HG03571 (cell line): Measurements from ENCODE around the gene TLL2.

ENCODE experiments used
- ATAC-seq: cut with Tn5 transposase; IDR thresholded peaks from one replicate; pipeline ENCODE4 v1.9.1; 2021; ENCODE audit not compliant: unreplicated experiment

The TLL2 gene

DNA sequence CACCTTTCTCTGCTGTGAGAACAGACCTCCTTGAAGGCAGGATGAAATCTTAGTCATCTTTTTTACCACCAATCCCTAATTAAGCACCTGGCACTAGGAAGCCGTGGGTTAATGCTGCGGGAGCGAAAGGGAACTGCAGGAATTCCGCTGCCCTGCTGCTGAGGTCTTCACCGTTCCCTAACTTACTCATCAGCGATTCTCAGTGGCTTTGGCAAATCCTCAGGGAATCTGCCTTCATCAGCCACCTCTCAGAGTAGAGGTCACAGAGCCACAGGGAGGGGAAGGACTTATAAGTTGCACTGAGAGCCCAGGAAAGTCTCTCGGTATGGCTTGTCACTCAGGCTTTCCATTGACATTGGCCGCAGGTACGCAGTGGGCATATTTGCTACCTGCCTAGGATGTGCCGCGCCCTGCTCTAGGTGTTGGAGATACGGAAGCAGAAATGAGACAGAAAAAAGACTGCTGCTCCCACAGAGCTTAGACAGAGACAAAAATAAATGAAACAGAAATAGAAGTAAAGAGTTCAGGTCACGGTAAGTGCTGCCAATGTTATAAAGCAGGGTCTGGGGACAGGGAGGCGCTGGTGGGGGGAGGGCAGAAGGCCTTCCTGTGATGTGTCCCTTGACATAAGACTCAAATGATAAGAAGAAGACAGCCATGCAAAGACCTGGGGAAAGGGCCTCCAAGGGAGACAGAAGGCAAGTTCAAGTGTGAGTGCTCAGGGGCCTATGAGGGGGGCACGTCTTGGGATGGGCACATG is 82.3 kb downstream of the TLL2 start:
- no peak for ATAC-seq

DNA sequence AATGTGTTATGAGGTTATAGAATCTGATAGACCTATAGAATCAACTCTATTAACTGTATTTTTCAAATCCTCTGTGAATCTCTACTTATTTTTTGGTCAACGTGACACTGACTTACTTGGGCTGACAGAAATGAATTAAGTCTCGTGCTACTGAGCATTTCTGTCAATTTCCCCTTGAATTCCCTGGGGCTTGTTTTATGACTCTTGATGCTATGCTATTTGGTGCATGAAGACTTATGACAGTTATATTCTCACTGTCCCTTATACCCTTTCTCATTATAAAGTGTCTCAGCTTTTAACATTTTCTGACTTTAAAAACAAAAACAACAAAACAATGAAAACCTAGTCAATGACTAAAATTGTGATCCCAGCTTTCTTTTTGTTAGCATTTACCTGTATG is 86.4 kb downstream of the TLL2 start:
- no peak for ATAC-seq

DNA sequence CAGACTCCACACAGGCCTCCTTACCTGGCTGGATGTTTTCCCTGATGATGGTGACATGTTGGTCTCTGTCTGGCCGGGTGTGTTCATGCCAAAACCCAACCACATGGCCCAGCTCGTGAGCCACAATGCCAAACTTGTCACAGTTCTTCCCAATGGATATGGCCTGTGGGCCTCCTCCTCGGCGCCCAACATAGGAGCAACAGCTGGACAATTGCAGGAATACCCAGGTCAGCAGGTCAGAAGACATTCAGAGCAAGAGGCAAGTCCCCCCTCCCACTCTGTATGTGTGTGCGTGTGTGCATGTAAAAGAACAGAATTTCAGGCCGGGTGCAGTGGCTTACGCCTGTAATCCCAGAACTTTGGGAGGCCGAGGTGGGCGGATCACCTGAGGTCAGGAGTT is 91.2 kb downstream of the TLL2 start:
- ATAC-seq: no peak

DNA sequence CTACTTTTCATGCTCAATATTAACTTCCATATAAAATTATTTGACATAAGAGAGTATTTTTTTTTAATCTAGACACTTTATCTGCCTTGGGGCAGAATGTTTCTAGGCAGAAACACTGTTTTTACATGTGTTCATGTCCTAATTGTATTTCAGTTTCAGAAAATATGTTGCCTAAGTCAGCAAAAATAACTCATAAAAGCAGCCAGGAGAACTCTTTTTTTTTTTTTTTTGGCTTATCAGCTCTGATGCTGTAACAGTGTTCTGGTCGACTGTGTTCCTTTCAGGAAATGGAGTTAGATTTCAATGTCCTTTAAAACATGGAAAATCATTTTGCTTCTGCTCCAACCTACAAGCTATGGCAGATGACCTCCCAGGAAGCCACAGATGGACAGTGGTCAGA is 91.7 kb downstream of the TLL2 start:
- no peak for ATAC-seq

DNA sequence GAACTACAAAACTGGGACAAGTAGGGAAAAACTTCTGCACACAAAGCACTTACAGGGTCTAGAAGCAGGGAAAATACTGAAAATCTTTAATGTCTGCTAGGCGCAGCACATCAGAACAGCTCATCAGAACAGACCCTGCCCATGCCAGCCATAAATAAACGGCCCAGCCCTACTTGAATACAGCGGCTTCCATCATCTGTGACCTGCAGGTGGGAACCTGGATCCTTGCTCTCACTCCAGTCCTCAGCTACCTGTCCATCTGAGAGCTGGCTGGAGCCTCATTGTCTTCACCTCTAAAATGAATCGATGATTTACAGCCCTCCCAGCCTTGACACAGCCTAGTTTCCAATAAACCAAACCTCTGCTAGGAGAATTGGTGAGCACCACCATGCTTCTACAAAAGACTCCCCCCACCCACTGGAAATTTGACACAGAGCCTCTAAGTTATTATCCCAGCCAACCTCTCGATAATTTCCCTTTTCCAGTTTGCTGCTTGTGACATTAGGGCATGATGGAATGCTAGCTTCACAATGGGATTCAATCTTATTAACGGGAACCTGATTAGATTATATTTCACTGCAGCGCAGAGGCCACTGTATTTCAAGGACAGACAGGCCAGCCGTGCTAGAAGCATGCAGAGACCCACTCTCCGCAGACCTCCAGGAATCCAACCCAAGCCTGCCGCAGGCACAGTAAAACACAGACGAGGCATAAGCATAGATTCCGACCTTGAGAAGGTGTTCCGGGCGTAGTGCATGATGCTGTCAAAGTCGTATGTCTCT is 93.3 kb downstream of the TLL2 start:
- ATAC-seq: no peak

DNA sequence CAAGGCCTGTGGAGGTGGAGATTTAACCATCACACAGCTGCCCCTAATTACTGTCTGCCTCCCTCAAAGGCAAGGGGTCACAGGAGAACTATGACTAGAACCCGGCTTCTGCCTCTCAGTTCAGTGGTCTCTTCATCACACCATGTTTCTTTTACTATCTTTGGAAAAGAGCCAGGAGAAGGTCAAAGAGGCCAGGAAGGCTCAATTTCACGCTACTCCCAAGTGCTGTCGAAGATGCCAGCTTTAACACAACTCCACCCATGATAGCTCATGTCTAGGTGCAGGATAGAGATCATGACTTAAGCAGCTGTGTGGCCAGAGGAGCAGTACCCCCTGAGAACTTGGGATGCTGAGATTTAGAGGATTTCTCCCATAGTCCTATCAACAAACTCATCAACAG is 94.4 kb downstream of the TLL2 start:
- no peak for ATAC-seq

DNA sequence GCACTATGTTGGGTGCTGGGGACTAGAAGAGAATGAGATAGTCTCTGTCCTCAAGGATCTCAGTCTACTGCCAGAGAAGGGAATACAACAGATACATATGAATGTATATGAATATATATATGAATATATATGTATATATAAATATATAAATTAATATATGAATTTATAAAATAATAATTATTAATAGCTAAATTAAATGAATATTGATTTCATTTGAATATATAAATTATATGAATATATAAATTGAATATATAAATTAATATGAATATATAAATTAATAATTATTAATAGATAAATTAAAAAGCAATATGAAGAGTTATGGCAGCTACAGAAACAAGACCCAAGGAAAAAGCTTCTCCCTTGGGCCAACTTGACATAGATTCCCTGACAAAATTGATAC is 95.1 kb downstream of the TLL2 start:
- no peak for ATAC-seq

DNA sequence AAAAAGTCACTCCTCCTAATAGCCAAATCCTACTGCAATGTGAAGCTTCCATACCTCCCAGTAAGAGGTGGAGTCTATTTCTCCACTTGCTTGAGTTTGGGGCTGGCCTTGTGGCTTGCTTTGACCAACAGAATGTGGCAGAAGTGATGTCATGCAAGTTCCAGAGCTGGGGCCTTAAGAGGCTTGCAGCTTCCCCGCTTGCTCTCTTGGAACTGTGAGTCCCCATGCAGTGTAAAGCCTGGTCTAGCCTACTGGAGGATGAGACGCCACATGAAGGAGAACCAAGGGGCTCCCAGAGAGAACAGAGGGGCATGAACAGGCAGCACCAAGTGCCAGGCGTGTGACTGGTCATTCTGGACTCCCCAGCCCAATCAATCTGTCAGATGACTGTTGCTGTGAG is 96.3 kb downstream of the TLL2 start:
- no peak for ATAC-seq

DNA sequence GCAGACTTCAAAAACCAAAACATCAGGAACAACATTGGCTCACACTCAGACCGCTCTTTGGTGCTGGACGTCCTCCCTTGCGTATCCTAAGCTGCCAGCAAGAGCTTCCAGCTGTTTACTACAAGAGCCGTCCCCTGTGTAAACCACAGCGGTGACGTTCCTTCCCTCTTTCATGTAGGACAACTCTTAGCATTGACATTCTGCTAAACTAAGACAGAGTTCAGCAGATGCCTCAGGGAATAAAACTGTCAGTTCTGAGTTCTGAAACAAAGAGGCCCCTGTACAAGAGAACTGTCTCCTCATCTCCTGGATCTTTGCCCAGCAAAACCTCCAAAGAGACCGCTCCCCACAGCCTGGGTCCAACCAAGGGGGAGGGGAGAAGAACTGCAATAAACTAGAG is 97.1 kb downstream of the TLL2 start:
- no peak for ATAC-seq

DNA sequence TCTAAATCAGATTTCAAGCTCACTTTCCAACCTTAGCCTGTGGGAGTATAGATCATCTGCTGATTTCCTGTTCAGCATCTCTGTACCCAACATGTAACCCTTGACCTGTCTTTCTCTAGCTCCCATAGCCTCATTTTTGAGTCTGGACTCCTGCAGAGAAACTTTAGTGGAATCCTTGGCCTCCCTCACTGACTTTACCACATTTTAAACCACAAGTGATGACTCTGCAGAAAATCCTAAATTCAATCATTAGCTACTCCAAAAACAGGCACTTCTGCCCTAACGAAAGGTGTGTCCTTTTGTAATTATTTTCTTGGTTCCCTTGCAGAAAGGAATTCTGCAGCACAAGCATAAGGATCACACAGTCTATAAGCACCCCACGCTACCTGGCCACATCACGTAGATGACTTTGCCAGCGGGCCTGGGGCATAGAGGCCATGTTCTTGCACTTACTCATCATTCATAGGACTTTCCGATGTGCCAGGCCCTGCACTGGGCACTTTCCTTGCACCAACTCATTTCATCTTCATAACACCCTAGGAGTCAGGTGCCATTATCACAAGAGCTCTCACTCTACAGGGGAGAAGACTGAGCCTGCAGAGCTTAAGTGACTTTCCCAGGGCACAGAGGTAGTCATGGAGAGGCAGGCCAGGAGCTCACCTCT is 97.7 kb downstream of the TLL2 start:
- ATAC-seq: no peak

DNA sequence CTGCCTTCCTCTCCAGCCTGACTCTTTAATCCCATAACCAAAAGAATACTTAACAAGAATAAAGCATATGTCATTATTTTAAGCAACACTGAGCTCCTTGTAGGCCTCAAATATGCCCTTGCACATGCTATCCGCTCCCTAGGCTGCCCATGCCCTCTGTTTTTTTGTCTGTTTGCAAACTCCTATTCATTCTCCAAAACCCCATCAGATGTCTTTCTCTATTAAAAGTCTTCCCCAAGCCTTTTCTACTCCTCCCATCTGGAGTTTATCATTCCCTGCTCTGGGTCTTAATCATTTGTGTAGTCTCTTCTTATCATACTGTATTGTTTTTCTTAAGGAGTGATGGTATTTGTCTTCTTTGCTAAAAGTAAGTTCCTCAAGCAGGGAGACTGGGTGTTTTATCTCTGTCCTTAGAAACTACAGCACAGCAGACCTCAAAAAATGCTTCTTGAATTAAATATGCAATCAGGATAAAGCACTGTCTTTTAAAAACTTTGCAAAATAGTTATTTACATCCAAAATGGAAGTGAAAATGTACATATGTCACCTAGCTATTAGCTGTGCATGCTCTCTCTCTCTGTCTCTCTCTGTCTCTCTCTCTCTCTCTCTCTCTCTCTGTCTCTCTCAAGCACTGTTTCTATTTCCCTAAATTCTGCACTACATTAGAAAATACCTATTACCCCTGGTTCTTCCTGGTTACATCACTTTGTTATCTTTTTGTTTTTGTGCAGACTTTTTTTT is 98.4 kb downstream of the TLL2 start:
- no peak for ATAC-seq

DNA sequence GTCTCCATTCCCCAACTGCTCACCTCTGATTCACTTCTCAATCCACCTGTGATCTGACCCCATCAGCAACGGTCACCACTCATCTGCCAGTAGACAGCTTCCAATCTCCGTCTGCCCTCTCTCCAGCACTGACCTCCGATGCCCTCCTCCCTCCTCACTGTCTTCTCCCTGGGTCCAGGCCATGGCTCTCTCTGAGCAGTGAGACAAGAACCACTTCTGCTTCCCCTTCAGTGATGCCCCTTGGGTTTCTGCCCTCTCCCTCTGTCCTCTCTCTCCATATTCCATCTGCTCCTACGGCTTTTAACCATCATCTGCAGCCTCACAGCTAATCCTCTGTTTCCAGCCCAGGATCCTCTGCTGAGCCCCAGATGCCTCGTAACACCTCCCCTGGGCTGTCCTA is 99.4 kb downstream of the TLL2 start:
- no peak for ATAC-seq

DNA sequence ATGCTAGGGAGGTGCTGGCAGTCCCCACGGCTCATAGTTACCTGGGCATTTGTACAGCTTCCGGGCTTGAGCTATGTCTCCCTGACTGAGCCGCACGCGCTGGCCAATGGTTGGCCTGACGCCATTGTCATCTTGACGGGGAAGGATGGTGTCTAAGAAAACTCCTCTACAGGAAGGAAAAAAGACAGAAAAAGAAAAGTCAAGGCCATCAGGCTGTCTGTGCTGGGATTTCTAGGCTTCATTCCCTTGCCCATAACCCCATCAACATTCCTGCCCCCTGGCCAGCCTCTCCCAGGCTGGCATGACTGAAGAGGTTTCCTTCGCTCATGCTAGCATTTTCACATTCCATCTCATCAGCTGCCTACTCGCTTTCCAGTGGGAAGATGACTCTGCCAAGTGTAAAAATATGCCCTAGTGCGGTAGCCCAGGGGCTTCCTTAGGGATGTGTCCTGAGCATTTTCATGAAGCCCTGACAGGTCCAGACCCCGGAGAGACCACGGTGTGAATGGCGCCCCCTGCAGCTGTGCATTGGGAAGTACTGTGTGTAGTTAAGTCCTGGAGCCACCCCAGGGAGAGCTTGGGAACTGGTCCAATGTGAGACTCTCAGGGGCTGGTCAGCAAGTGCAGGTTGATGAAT is 100.5 kb downstream of the TLL2 start:
- ATAC-seq: no peak

DNA sequence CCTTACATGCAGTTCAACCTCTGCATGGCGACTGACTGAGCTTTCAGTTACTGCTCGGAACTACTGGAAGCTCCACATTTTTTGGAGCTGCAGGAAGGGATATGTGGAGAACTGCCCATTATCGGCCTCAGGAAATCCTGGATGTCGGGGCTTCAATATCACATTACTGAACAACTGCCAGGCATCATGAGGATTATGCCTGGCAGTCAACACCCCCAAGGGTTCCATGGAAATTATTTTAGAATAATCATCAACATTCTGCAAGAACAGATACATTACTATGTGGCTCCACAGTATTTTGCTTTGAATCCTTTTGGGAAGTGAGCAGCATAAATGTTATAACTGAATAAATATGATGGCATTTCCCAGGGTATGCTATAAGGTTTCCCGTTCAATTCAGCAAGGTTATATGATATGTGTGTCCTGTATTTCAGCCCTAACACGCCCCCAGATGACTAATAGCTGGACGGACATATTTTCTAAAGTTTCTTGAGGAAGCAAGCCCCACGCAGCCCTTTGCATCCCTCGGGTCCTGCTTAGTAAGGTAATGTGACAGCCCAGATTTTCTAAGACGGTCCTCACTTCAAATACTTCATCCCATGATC is 101.9 kb downstream of the TLL2 start:
- no peak for ATAC-seq

DNA sequence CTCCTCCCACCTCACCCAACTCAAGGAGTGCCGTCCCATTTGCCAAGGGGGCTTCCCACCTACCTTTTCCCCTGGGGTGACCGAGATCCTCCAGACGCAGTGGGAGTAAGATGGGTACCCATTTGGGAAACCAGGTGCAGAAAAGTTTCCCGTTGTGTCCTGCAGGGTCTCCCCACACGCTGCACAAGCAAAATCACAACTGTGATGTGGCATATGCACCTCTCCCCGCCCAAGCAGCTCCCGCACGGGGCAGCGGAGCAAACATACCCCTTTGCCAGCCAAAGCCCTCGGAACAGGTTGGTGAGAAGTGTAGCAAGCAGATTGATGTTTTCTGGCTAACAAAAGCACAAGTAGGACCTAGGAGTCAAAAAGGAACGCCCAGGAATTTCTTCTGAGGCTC is 103.4 kb downstream of the TLL2 start:
- no peak for ATAC-seq

DNA sequence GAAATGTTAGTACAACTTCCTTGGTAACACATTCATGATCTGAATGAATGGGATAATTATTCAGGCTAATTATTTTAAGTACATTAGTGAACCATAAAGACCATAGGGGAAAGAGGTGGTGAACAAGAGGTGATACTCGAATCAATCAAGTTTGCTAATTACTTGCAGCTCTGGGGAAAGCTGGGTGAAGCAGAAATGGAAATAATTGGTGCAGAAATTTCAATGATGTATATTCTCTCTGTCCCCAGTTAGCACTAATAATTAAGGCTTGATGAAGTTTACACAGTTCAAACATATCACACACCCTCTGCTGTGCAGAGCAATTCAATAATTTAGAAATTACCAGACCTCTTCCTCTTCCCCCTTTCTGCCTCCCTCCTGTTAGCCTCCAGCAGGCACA is 105.5 kb downstream of the TLL2 start:
- no peak for ATAC-seq

DNA sequence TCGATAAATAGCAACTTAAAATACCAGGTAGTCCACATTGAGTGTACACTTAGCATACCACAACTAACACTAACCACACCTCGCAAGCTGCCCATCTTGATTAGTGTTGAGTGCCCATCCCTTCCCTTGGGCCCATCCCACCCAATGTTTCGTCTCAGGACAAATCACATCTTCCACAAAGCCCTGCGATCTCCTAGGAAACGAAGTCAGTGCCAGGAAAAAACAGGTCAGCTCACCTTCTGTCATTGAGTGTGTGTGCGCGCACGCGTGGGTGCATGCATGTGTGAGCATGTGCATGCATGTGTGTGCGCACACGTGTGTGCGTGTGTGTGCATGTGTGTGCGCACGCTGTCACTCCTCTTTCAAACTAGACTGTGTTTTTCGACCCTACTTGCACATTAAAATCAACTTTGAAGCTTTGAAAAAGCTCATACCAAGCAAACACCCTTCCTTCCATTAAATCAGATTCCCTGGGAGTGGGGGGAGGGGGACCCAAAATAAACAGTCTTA is 106.1 kb downstream of the TLL2 start:
- no peak for ATAC-seq

DNA sequence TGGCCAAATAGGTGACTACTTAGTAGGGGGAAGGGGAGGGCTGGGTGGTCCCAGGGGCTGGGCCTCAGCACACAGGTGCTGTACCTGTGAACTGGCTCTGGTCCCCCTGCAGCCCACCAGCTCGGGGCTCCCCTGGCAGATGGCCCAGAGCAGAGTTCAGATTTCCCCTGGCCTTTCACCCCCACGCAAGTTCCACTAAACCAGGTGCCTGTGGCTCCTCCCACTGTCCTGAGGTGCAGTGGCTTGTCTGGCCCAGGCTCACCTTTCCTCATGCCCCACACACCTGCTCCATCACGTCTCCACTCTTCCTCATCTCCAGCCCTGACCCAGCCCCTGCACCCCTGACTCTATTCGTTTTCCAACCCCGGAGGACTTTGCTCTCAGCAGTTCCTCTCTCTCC is 107.6 kb downstream of the TLL2 start:
- no peak for ATAC-seq

DNA sequence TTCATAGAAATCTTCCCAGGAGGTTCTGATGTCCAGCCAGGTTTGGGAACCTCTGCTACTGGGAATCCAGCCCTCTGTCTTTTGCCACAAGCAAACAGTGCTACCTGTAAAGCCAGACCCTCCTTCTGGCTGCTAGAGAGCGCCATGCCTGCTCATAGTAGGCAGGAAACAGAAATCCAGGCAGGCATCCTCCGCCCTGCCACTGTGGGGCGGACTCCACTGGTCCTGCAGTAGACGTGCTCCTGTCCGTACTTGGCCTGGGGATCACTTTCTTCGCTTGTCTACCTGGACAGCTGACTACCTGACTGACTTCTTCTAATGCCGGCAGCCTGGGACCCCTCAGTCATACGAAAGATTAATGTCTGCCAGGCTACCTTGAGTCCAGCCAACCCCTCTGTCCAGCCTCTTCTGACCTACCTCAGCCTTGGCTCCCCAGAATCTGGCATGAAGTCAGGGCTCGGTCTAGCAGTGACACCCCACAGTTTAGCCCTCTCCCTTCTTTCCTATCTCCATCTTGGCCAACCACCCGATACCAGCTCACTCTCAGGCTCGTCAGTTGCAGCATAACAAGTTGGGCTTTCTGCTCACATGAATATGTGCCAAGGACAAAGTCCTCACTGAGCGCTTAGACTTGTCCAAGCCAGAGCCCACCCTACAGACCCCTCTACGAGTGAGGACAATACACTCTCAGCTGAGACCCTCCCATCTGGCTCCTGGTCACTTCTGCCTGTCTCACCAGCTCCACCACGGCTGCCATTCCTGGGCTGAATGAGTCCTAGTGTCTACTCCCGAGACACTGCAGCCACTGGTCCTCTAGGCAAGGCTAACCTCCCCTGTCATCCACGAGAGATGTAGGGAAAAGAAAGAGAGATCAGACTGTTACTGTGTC is 111.1 kb downstream of the TLL2 start:
- no peak for ATAC-seq
